Suppressor macrophage (primary cell): ENCODE data around the gene ITSN1.
"Not testable (repeated sequence)": the region's sequence is repeated elsewhere in the genome, so short reads cannot be mapped to it uniquely, and the experiment has no call there.

Source experiments
- DNase-seq, 4 experiments: peaks; one replicate each; pipeline ENCODE4 v3.0.0-alpha.2; 2020 to 2022

Gene ITSN1

GRCh38 chr21:33843216-33843615 lies 200.9 kb downstream of the ITSN1 start:
- peak in 2 of 4 experiments; percentile 19 to 21 for DNase-seq

- DNase-seq: no peak
Observed at GRCh38 chr21:33844104-33844889, 202.0 kb downstream of the ITSN1 start.

GRCh38 chr21:33844890-33845205 lies 202.5 kb downstream of the ITSN1 start:
- DNase-seq: no peak

- no peak for DNase-seq
Observed at GRCh38 chr21:33846141-33846540, 203.8 kb downstream of the ITSN1 start.

- DNase-seq: no peak
Observed at GRCh38 chr21:33847588-33848248, 205.4 kb downstream of the ITSN1 start.

DNA sequence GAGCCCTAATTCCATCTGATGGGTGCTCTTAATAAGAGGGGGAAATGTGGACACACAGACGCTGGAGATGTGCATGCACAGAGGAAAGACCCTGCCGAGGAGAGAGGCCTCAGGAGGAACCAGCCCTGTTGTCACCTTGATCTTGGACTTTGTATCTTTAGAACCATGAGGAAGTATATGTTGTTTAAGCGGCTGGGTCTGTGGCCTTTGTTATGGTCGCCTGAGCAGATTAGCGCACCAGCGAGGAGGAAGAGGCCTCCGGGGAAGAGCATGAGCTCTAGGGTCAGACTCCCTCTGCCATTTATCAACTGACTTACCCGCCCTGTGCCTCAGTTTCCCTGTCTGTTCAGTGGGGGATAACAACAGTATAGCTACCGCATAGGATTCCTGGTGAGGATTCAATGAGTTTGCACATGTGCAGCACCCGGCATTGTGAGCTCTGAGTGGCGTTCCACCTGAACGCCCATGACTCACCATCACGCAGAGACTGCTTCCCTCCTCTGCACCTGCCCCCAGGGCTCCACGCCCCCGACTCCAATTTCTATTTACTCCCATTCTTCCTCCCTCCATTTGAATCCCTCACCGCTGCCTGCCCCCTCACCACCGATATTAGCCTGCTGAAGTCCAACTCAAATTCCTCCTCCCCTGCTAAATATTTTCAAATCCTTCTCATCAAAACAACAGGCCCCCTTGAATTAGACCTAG lies 206.1 kb downstream of the ITSN1 start:
- no peak for DNase-seq

GRCh38 chr21:33849834-33850233 lies 207.5 kb downstream of the ITSN1 start:
- no peak for DNase-seq

GRCh38 chr21:33850401-33850800 lies 208.1 kb downstream of the ITSN1 start:
- no peak for DNase-seq

GRCh38 chr21:33850985-33851384 lies 208.7 kb downstream of the ITSN1 start:
- no peak for DNase-seq

GRCh38 chr21:33852485-33852884 lies 210.2 kb downstream of the ITSN1 start:
- no peak for DNase-seq

DNA sequence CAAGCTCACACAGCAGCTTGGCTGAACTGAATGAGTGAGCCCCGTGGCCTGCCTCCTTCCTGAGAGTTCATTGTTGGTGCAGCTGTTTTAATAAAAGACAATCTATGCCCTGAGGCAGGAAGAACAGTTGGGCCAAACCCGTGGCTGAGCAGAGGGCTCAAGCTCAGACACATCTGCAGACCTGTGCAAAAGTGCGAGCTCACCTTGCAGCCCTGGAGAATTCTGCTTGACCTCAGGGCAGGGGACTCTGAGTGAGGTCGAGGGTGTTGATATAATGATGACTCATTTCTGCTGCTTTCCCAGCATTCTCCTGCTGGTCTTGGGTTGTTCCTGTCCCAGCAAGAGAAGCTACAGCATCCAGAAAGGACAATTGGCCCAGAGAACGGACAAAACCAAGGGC lies 212.3 kb downstream of the ITSN1 start:
- peak in 1 of 4 experiments; percentile 21 for DNase-seq

GRCh38 chr21:33855190-33855589 lies 212.9 kb downstream of the ITSN1 start:
- DNase-seq: no peak

- no peak for DNase-seq
Observed at GRCh38 chr21:33856893-33857527, 214.7 kb downstream of the ITSN1 start.

DNA sequence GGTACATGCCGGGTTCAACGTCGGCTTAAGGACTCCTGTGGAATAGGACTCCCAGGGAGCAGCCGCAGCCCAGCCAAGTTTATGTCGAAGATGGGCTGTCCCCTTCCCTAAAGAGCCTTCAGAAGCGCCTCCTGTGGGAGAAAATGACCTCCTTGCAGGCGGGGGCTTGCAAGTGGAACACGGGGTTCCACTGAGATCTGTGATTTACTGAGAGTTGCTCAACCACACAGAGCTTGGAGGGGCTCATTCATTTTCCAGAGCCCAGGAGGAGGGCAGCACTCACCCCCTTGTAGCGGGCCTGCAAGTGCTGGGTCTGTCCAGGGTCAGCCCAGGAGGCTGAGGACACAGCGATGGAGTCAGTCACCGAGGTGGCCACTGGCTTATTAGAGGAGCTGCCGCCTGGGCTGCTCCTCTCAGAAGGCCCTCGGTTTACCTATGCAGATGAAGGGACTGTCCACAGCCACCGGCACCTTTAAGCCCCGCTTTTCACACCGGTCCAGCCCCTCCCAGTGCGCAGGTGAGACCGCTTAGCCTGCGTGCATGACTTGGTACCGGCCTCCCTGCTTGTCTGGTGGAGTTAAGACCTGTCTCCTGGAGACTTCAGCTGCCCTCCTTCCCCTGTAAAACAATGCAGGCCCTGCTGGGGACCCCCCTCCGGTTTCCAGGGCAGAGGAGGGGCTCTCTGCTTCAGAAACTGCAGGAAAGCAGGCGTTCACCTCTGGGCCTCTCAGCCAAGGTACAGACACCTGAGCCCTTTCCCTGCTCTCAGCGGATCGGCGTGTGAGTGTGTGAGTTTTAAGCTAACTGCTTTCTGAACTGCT lies 215.8 kb downstream of the ITSN1 start:
- no peak for DNase-seq

DNA sequence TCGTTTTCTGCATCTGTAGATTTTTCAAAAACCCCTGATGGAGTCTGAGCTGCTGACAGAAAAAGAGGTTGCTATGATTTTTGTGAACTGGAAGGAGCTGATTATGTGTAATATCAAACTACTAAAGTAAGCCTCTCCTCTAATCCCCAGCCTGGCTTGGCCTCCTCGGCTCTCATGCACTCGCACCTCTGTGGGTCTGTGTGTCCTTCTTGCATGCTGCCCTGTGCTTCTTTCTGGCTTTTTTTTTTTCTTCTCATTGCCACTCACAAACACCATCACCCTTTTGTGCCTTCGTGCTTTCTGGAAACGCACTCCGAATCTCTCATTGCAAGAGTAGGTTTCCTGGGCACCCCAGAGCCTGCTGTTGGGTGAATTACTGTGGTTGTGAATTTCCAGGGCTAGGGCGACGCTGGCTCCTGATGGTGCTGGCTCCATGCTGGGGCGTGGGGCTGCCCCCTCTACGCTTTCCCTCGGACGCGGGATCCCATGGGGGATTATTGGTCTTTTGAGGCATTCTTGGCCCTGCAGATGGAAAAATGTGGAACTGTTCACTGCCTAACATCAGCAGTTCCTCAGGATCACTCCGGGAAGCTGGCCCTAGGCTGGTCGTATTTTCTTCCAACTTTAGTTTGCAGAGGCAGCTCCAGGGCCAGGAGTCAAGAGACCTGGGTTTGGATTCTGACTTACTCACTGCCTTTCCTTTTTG lies 216.5 kb downstream of the ITSN1 start:
- DNase-seq: no peak

GRCh38 chr21:33859373-33860102 lies 217.2 kb downstream of the ITSN1 start:
- no peak for DNase-seq

DNA sequence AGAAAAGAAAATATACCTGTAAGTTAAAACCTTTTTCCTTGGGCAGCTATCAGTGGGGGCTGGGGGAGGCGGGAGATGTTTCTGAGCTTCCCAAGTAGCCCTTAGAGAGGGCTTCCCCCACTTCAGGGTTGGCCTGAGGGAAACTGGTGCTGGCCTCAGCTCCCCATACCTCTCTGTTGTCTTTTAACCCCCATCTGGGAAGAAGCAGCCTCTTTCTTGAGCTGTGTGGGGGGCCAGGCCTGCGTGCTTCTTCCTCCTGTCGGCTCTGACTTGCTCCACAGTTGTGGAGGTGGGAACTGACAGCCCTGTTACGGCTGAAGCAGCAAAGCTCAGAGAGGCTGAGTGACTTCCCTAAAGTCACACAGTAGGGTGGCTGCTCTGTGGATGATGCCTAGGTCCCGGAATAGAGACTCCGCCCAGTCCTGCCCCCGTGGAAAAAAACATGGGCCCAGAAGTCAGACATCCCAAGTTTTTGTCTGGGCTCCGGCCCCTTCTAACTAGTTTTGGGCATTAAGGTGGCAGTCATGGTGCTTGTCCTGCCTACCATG lies 218.1 kb downstream of the ITSN1 start:
- no peak for DNase-seq

- DNase-seq: no peak
Observed at GRCh38 chr21:33861125-33861524, 218.8 kb downstream of the ITSN1 start.

- not testable (repeated sequence) for DNase-seq
Observed at GRCh38 chr21:33863191-33863590, 220.9 kb downstream of the ITSN1 start.

DNA sequence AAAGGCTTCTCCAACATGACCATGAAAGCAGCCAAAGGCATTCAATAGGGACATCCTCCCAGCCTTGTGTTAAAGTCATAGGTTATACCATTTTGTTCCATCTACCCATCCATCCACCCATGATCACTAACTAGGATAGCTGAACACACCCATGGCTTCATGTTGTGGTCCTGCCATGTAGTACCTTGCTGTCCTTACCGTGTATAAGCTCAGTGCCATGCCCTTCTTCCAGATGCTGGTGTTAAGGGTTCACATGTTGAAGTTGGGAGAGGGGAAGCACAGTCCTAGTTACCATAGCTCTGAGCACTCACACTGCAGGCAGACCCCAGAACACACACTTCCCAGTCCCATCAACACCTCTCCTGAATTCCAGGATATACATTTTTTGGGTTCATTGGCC lies 221.8 kb downstream of the ITSN1 start:
- DNase-seq: no peak

- DNase-seq: no peak
Observed at GRCh38 chr21:33865176-33865575, 222.9 kb downstream of the ITSN1 start.
